ENCODE data around the gene ESYT1. TPM values are rescaled to one million over a fixed set of nuclear protein-coding genes. Genes with fewer than 3 reads are reported as not detected.

The ESYT1 gene
- total RNA-seq, 1 donor from 2014 or later: 464 TPM

DNA sequence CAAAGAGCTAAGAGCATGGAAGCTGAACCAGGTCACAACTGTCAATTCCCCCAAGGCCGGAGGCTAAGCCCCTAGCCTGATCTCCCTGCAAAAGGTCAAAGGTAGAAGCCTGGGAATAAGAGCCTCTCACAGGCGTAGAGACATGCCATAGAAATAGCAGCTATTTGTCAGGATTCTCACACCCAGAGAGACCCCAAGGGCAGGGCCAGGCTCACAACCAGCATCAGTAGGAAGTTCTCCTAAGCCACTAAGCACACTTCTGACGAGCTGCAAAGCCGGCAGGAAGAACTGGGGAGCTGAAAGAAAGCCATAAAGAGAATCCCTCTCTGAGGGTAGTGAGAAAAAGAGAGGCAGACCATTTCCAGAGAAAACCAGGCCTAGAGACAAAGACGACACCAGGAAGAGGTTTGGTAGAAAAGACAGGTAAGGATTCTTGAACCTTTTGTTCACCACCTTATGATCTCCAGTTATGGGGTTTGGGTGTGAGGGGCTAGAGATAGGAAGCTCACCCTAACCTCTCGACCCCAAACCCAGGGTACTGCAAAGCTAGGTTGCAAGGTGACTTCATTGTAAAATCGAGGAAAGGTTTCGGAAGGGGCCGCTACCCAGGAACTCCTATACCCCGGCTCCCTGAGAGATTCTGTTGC is 60.2 kb downstream of the ESYT1 start:
- no peak for DNase-seq (ENCODE audit: low read depth)
- TF ChIP-seq, protein P1, sequence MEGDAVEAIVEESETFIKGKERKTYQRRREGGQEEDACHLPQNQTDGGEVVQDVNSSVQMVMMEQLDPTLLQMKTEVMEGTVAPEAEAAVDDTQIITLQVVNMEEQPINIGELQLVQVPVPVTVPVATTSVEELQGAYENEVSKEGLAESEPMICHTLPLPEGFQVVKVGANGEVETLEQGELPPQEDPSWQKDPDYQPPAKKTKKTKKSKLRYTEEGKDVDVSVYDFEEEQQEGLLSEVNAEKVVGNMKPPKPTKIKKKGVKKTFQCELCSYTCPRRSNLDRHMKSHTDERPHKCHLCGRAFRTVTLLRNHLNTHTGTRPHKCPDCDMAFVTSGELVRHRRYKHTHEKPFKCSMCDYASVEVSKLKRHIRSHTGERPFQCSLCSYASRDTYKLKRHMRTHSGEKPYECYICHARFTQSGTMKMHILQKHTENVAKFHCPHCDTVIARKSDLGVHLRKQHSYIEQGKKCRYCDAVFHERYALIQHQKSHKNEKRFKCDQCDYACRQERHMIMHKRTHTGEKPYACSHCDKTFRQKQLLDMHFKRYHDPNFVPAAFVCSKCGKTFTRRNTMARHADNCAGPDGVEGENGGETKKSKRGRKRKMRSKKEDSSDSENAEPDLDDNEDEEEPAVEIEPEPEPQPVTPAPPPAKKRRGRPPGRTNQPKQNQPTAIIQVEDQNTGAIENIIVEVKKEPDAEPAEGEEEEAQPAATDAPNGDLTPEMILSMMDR (conservative IDR thresholded peaks at IDR 0.05; ENCODE audit: low read depth, low read length): no peak

DNA sequence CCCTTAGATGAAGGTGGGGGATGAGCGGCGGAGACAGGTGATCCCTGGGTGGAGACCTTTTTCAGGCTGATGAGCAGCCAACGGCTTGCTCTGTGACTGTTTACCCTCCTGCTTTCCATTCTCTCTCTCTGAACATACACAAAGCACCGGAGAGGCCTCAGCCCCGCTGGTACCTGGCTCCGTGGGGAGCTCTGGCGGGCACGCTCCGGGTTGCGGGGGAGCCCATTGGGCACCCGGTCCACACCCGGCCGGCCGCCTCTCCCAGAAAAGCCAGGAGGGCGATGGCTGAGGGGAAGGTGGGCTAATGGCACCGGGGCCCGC is 60.7 kb downstream of the ESYT1 start:
- no peak for DNase-seq (ENCODE audit: low read depth)
- peak overlapping the region; percentile 83 for H3K4me3 ChIP-seq (ENCODE audit: low read depth, low read length)
- TF ChIP-seq, protein P1 (conservative IDR thresholded peaks at IDR 0.05; ENCODE audit: low read depth, low read length): no peak

More for the DNA sequence above, 60.2 kb downstream of the ESYT1 start:
- peak overlapping the region; percentile 83 for H3K4me3 ChIP-seq (ENCODE audit: low read depth, low read length)

DNA sequence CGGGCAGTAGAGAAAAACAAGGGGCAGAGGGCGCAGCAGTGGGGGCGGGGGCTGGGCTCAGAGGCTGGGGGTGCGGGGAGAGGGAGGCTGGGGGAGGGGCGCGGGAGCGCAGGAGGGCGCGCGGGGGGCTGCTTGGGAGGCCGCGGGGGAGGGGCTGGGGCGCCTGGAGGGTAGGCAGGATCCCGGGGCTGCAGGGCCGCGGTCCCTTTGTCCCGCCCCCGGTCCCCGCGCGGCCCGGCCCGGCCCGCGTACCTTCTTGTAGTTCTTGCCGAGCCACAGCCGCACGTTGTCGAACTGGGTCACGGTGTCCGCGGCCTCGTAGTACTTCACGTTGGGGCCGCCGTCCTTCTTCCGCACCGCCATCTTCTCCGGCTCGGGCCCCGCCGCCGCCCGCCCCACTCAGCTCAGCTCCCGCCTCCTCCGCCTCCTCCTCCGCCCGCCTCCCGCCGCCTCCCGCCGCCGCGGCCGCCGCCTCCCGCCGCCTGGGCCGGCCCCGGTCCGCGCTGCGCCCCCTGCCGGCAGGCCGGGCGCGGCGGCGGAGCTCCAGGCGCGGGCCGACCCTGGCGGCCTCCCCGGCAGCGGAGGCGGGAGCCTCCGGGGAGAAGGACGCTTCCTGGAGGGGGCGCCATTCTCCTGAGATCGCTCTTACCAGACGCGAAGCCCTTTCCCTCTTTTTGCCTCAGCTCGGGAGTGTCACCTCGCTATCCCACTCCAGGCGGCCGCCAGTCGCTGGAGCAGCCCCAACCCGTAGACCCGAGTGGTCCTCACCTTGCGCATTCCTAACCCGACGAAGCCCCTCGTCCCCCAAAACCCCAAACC is 61.2 kb downstream of the ESYT1 start, which contains the start of gene SMARCC2:
SMARCC2 (minus strand) TSS at position 385 of the 819 bp plus-strand sequence; CDS start at position 363, 22 bp downstream.
- peak within 1 kb of the TSS; percentile 92 for H3K4me3 ChIP-seq (ENCODE audit: low read depth, low read length)
- TF ChIP-seq, protein P1 (conservative IDR thresholded peaks at IDR 0.05; ENCODE audit: low read depth, low read length): peak; percentile 59
- peak; percentile 7 for DNase-seq (ENCODE audit: low read depth)

DNA sequence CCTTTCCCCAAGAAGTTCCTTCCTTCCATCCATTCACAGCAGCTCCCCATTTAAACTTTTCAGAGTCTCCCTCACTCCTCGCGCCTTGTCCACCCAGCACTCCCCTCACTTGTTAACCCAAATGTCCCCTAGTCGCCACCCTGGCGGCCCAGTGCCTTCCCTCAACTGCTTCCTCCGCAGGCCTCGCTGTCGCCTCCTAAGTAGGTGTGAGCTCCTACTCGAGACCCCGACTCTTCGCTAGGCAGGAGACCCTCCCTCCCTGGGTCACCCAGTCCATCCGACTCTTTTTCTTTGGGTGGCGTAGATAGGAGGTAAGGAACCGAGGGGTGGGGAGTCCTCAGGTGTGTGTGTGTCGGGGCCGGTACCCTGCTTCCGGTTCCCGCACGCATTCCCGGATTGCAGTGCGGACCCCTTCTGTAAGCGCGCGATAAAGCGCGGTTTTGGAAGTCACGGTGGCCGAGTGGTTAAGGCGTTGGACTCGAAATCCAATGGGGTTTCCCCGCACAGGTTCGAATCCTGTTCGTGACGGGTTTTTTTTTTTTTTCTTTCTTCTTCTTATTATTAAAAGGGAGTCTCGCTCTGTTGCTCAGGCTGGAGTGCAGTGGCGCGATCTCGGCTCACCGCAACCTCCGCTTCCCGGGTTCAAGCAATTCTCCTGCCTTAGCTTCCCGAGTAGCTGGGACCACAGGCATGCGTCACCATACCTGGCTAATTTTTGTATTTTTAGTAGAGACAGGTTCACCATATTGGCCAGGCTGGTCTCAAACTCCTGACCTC is 62.0 kb downstream of the ESYT1 start:
- peak overlapping the region; percentile 92 for H3K4me3 ChIP-seq (ENCODE audit: low read depth, low read length)
- TF ChIP-seq, protein P1 (conservative IDR thresholded peaks at IDR 0.05; ENCODE audit: low read depth, low read length): no peak
- DNase-seq (ENCODE audit: low read depth): peak; percentile 40

DNA sequence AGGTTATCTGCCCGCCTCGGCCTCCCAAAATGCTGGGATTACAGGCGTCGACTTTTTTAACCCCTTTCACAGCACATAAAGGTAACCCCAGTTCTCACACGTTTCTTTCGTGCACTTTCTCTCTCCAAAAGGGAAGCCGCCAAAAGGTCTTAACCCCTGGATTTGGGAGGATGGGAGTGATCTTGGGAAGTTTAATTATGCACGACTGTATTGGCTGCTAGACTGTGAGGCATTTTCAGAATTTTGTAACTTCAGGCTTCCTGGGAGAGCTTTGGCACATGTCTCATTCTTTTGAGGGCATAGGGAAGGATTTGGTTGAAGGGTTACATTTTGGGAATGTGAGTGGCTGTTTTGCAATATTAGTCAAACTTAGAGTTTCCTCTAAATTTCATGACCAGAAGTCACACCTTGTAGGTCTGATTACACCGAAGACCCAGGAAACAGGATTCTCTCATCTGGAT is 62.7 kb downstream of the ESYT1 start:
- TF ChIP-seq, protein P1 (conservative IDR thresholded peaks at IDR 0.05; ENCODE audit: low read depth, low read length): no peak
- no peak for DNase-seq (ENCODE audit: low read depth)
- H3K4me3 ChIP-seq (ENCODE audit: low read depth, low read length): peak overlapping the region; percentile 92

DNA sequence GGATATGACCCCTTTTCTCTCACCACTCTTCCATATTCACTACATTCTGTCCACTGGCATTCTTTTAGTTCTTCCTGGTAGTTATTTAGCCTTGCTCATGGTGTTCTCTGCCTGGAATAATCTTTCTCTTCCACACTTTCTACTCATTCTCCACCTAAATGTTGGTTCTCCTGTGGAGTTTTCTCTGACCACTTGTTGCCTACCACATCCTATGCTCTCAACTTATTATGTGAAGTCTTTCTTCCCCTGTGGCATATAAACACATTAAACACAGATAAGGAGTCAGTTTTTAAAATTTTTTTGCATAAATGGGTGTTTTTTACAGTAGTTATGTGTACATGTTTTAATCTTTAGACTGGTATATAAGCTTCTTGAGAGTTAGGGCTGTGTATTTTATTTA is 64.5 kb downstream of the ESYT1 start:
- TF ChIP-seq, protein P1 (conservative IDR thresholded peaks at IDR 0.05; ENCODE audit: low read depth, low read length): no peak
- no peak for DNase-seq (ENCODE audit: low read depth)
- H3K4me3 ChIP-seq (ENCODE audit: low read depth, low read length): no peak overlapping the region

Data from epithelial cell of proximal tubule (primary cell).